HG03139 (cell line): Measurements from ENCODE around the gene DHX40.
"Not testable (repeated sequence)": the region's sequence is repeated elsewhere in the genome, so short reads cannot be mapped to it uniquely, and the experiment has no call there.

Experiments used
- ATAC-seq: cut with Tn5 transposase; IDR thresholded peaks from one replicate; pipeline ENCODE4 v1.9.1; 2021; ENCODE audit not compliant: unreplicated experiment

DHX40 gene

DNA sequence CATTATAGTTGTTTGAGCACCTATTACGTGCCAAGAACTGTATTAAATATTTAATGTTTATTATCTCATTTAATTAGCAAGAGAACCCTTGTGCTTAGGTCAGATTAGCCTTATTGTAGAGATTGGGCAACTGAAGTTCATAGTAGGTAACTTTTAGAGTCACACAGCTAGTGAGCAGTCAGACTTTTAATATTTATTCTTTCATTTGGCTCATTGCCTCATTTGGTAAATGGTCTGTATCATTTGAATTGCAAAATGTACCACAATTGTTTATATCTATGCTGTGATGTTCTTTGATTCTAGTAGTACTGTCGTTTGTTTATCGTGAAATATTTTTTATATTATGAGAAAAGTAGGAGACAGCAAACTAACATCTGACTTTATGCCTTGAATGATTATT, 61.9 kb downstream of the DHX40 start:
- ATAC-seq, result no peak

DNA sequence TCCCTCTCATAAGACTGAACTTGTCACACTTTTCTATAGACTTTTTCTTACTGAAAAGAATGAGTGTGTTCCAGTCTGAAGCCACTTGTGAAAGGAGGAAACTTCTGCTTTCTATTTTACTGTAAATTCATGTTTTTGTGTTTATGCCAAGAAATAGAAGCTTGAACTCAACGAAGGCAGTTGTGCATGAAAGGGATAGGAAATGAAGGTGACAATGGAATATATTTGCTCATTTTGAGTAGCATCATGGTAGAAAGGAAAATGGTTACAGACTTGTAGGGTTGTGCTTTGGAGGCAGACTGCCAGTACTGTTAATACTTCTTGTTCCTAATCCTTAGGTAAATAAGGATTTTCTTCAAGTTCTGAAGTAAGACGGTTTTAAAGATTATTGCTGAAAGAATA, 62.4 kb downstream of the DHX40 start:
- no peak for ATAC-seq

DNA sequence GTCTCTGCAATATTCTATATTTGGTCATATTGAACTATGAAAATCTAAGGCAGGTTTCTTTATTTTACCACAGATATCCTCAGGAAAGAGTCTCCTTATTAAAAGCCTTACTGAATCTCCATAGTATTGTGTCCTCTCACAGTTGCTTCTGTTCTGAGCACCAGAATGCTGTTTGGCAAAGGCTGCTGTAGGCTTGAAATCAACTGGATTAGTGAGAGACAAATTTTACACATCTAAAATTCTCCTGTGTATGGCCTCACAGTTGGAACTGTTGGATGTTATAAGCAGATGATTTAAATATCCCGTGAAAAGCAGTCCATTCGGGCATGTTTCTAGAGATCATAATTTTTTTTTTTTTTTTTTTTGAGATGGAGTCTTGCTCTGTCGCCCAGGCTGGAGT, 63.8 kb downstream of the DHX40 start:
- no peak for ATAC-seq

DNA sequence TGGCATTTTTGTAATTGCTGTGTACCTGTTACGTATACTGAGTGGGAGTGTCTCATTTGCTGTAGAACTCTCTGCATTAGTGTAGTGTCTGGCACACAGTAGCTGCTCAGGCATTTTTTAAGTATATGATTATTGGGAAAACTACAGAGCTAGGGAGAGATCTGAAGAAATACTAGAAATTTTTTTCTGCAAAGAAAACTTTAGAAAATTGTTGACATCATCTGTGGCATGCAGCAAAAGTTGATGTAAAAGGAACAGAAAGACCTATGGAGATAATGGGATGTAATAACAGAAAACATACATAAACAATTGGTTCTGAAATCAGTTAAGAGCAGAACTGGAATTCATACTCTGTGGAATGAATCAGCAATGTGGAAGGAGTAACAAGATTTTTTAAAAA, 65.9 kb downstream of the DHX40 start:
- ATAC-seq, result no peak

DNA sequence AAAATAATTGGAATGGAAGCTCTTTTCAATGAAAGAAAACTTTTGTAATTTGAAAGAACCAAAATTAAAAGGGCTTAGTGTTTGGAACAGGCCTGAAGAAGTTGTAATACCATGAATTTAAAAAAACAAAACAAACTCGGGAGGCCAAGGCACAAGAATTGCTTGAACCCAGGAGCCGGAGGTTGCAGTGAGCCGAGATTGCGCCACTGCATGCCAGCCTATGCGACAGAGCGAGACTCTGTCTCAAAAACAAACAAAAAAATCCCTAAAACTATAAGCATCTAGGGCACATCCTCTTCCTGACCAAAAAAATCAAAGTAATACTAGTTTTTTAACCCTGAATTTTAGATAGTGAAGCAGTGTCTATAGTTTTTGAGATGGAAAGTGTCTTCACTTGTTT, 67.0 kb downstream of the DHX40 start:
- no peak for ATAC-seq

DNA sequence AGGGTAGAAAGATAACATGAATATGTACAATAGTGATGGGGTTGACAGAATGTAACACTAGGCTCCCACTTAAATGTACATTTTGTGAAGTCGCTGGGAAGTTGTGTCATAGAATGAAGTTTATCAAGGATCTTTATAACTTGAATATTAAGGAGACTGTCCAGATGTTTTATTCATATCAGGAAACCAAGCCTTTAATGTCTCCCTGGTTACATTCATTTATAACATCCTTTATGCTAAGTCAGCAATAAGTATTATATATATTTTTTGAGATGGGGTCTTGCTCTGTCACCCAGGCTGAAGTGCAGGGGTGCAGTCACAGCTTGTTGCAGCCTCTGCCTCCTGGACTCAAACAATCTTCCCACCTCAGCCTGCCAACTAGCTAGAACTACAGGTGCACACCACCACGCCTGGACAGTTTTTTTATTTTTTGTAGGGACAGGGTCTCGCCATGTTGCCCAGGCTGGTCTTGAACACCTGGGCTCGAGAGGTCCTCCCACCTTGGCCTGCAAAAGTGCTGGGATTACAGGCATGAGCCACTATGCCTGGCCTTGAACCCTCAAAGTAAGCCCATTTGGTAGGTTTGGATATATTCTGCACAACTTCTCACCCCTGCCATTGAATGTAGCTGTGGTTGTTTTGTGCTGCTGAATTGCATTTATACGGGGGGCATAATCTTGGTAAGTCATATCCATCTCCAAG, 68.4 kb downstream of the DHX40 start:
- ATAC-seq, result no peak

DNA sequence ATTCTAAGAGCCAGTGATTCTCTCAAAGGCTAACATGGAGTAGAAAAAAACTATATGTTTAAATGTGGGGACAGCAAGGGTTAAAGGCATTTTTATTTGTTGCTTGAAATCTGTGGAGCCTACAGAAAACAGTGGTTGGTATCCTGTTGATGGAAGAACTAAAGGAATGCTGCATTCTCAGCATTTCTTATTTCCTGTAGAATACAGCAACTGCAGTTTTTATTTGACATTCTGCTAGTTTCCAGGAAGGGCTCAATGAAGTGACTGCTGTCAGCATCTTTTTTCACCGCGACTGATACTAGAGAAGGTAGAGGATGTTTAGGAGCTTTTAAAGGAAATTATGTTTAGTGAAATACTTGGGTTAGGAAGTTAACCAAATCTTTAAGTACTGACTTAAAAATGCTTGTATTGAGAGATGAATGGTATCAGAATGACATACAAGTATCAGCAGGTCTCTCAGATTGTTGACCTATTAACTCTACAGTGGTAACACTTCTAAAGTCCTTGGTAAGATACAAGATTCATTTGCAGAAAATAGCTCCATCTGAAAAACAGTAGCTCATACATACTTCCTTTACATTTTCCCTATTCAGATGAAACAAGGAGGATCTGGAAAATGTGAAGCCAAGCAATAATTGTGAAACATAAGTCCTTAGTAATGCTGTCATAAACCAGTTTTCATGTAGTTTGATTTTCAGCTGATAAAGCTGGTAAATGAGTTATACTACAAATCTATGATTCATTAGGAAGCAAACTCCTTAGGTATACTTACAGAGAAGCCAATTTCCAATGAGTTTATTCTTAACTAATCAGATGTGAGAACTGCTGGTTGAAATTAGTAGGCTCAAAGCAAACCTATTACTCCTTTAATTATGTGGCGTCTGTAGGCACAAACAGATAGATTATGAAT, 69.5 kb downstream of the DHX40 start:
- no peak for ATAC-seq

DNA sequence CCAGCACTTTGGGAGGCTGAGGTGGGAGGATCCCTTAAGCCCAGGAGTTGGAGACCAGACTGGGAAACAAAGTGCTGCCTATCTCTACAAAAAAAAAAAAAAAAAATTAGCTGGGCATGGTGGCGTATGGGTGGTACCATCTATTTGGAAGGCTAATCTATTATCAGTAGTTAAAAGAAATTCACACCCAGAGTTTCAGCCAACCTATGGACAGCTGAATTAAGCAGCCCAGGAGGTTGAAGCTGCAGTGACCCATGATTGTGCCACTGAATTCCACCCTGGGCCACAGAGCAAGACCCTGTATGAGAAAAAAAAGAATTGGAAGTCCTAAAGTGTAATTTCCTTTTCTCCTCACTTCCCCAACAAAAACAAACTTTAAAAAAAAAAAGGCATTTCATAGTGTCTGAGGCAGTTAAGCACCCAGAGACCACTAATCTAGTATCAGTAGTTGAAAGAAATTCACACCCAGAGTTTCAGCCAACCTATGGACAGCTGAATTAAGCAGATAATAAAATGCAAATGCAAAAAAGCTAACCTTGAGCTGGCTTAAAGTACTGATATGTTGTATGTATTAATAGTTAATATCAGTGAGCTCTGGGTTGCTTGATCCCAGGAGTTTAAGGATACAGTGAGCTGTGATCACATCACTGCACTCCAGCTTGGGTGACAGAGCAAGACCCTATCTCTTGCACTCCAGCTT, 72.4 kb downstream of the DHX40 start:
- no peak for ATAC-seq

DNA sequence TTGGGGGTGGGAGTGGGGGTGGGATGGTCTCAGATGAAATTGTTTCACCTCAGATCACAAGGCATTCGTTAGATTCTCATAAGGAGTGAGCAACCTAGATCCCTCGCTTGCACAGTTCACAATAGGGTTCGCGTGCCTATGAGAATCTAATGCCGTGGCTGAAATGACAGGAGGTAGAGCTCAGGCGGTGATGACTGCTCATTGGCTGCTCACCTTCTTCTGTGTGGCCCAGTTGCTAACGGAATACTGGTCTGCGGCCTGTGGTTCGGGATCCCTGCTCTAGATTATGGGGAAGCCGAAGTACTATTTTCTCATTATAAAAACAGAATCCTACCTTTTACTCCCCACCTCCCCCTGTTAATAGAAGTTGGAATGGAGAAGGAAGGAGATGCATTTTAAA, 73.1 kb downstream of the DHX40 start:
- ATAC-seq, result no peak

DNA sequence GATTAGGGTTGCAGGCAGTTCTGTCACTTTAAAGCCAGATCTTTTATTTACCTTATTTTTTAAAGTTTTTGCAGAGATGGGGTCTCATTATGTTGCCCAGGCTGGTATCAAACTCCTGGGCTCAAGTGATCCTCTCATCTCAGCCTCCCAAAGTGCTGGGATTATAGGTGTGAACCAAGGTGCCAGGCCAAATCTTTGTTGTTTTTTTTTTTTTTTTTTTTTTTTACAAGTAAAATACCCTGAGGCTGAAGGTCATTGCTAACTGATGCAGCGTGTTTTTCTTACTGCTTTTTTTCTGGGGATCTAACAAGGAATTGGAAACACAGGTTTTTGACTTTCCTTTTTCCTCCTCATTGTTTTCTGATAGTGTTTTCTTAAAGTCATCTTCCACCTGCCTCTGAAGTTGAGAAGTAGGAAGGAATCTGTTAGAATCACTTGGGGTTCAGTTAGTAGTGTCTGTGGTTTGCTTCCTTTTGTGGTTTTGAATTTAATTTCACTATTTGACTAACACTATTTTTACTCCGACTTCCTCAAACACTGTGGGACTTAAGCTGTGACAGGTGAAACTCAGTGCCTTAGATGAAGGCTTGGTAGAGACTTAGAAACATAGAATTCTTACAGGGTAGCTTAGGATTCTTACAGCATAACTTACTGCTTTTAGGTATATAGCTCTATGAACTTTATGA, 76.5 kb downstream of the DHX40 start:
- ATAC-seq, result peak; percentile 71

DNA sequence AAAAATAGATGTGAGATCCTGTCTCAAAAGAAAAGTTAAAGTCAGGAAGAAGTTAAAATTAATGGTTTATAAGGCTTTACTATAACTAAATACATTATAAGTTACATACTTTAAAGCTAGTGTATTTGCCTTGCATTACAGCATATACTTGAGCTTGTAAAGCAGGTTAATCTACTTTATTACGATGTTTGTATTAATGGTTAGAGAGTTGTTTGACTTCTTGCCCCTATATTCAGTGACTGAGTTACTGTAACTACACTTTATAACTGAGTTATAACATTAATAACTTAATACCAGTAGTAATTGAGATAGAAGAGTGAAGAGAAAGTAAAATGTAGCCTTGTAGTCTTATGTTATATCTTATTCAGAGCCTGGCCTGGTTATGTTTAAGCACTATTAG, 77.2 kb downstream of the DHX40 start:
- ATAC-seq, result no peak

DNA sequence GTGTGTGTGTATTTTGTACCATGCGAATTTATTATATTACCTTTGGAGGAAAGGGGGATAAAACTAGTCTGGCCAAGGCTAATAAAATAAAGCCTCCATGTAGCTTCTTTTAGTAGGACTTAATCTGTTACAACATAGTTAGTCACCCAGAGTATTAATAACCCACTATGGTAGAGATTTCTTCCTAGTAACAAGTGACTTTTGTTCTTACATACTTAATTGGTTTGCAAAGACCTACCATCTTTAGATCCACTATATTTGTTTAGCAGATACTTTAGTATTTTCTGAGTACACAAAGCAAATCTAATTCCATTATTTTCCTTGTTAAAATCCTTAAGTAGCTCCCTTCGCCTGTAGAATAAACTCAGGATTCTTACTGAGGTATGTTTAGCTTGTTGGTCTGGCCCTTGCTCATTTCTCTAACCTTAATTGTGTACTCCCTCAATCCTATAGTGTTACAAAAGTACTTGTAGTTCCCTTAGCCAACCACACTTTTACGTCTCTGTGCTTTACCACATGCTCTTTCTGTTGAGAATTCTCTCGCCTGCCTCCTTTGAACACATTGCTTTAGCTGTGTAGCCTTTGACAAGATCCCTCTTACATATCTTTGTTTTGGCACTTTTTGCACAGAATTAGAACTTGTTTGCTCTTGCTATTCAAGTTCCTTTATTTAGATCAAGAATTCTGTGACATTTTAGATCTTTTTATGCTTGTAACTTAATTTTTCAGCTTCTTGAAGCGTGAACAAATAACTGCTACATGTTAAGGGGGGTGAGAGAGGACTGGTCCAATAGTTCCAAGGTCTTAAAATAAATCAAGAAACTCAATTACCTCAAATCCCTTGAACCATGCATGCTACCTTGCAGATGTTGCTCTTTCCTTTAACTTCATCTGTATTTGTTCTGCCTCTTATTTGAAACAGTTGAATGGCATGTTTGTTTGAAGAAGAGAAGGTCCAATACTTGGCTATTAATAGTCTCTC, 78.0 kb downstream of the DHX40 start:
- no peak for ATAC-seq

DNA sequence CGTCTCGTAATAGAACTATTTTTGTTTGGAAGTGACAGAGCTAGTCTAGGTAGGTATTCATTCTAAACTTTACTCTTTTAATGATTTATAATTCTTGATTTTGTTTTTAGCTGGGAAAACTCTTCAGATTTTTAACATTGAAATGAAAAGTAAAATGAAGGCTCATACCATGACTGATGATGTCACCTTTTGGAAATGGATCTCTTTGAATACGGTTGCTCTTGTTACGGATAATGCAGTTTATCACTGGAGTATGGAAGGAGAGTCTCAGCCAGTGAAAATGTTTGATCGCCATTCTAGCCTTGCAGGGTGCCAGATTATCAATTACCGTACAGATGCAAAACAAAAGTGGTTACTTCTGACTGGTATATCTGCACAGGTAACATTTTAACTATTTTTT, 81.9 kb downstream of the DHX40 start:
- no peak for ATAC-seq

DNA sequence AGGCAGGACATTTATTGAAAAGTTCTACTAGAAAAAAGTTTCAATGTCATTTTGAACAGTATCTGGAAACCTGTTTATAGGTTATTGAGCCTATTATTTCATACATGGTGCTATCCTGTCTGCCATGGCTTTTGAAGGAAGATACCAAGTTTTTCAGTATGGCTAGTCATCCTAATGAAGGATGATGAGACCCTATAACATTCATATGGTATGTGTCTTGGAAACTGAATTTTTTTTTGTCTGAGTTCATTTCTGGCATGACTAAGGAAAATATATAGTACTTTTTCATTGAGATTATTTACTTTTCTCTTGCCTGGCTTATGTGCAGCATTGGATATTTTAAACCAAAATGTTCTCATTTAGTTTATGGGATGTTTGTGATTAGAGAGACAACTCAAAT, 84.5 kb downstream of the DHX40 start:
- ATAC-seq, result no peak

DNA sequence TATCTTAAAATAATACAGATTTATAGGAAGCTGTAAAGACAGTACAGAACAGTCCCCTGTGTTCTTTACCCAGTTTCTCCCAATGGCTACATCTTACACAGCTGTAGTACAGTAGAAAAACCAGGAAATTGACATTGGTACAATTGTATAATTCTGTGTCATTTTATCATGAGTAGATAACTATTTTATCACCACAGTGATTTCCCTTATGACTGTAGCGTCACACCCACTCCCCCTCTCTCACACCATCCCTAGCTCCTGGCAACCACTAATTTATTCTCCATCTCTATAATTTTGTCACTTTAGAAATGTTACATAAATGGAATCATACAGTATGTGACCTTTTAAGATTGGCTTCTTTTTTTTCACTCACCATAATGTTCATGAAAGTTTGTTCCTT, 85.2 kb downstream of the DHX40 start:
- ATAC-seq, result no peak

DNA sequence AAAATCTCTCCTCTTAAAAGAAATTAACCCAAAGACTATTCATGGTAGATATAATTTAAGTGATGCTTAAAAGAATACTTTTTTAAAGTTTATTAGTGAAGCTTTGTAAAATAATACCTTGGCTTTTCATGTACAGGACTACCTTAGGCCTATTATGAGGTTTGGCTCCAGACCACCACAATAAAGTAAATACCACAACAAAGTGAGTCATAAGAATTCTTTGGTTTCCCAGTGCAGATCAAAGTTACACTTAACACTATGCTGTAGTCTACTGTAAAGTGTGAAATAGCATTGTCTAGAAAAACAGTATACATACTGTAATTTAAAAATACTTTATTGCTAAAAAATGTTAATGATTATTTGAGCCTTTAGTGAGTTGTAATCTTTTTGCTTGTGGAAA, 85.9 kb downstream of the DHX40 start:
- ATAC-seq, result no peak

DNA sequence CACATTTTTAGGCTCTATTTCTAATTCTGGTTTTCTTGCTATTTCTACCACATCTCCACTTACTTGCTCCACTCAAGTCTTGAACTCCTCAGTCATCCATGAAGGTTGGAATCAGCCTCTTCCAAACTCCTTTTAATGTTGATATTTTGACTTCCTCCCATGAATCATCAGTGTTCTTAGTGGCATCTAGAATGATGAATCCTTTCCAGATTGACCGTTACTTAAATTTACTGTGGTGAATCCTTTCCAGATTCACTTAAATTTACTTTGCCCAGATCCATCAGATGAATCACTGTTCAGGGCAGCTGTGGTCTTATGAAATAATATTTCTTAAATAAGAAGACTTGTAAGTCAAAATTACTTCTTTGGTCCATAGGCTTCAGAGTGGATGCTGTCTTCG, 86.7 kb downstream of the DHX40 start:
- no peak for ATAC-seq

DNA sequence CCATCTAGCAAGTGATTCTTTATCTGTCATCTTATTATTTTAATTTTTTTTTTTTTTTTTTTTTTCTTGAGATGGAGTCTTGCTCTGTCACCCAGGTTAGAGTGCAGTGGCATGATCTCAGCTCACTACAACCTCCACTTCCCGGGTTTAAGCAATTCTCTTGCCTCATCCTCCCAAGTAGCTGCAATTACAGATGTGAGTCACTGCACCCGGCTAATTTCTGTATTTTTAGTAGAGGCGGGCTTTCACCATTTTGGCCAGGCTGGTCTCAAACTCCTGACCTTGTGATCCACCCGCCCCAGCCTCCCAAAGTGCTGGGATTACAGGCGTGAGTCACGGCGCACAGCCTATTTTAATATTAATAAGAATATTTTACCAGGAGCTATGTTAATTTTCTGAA, 91.2 kb downstream of the DHX40 start:
- ATAC-seq, result not testable (repeated sequence)
